KOPT-K1 (cell line): ENCODE data around the gene LAMA2.

Experiments used
- H3K27ac ChIP-seq: fragments of 200-600 bp; sonication (generic); 2 replicates; pipeline ENCODE4 v1.5.1; 2016; ENCODE audit warnings: antibody characterized with exemption, mild to moderate bottlenecking, low read depth, low read length; ENCODE audit not compliant: poor library complexity, severe bottlenecking
- H3K36me3 ChIP-seq: fragments of 200-600 bp; sonication (generic); 2 replicates; pipeline ENCODE4 v1.5.1; 2017; ENCODE audit warnings: antibody characterized with exemption, mild to moderate bottlenecking, low read length, moderate library complexity; ENCODE audit not compliant: insufficient read depth
- H3K9me3 ChIP-seq: fragments of 200-600 bp; sonication (generic); 2 replicates; pipeline ENCODE4 v1.5.1; 2017; ENCODE audit warnings: antibody characterized with exemption, low read length, mild to moderate bottlenecking; ENCODE audit not compliant: insufficient read depth, poor library complexity, severe bottlenecking

The LAMA2 gene

GRCh38 chr6:129555206-129555832 lies 672.4 kb downstream of the LAMA2 start:
- H3K36me3 ChIP-seq, result no peaks in the 10 kb centered on the region
- H3K27ac ChIP-seq, result no peak overlapping the region
- no peaks in the 10 kb centered on the region for H3K9me3 ChIP-seq

GRCh38 chr6:129558248-129558647 lies 675.3 kb downstream of the LAMA2 start:
- no peak overlapping the region for H3K27ac ChIP-seq
- H3K36me3 ChIP-seq, result no peaks in the 10 kb centered on the region
- H3K9me3 ChIP-seq, result no peaks in the 10 kb centered on the region

DNA sequence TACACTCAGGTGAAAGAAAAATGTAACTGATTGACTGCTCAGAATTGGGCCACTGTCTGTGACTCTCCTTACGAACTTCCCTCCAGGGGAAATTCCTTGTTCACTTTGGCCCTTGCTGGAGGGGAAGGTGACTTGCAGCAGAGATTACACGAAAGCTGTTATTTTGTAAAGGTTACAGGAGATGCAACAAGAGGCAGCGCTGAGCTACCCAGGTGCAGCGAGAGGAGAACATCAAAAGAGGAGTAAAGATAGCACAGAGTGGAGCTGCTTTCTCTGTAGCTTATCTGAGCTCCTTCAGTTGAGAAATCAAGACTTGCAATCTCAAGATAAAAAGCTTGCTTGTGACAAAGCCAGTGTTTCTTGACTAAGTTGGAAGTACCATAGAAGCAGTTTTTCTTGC lies 682.4 kb downstream of the LAMA2 start:
- H3K9me3 ChIP-seq, result no peaks in the 10 kb centered on the region
- no peaks in the 10 kb centered on the region for H3K36me3 ChIP-seq
- H3K27ac ChIP-seq, result no peak overlapping the region

DNA sequence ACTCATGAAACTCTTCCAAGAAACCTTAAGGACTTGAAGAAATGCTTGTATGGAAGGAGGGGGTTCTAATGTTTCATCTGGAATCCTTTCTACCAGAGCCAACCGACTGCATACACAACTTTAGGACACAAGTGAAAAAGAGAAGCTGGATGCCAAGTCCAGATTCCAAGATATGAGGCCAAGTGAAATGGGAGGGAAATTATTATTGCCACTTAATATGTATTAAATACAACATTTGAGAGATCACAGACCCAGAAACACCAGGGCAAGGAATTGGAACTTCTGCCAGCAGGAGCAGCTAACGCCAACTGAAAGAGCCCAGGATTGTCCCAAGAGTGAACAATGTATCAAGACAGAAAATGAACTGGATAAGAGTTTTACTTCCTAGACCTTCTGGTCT lies 682.9 kb downstream of the LAMA2 start:
- no peak overlapping the region for H3K27ac ChIP-seq
- no peaks in the 10 kb centered on the region for H3K36me3 ChIP-seq
- no peaks in the 10 kb centered on the region for H3K9me3 ChIP-seq
